AG09319 (cell line): ENCODE measurements around the gene XYLT1.
A peak's percentile ranks its signal among the peaks of the same experiment; 100 is the strongest.
"Not testable (repeated sequence)": the region's sequence is repeated elsewhere in the genome, so short reads cannot be mapped to it uniquely, and the experiment has no call there.

Source experiments
- DNase-seq: peaks from one replicate; pipeline ENCODE4 v3.0.0-alpha.2; 2010; ENCODE audit warnings: low read depth; ENCODE audit errors: extremely low read depth
- TF ChIP-seq, protein P1 (sequence below): IDR thresholded peaks from 2 replicates; pipeline ENCODE4 v1.5.1; 2011; ENCODE audit warnings: low read depth, mild to moderate bottlenecking, inconsistent platforms, low read length, moderate library complexity

XYLT1 gene

DNA sequence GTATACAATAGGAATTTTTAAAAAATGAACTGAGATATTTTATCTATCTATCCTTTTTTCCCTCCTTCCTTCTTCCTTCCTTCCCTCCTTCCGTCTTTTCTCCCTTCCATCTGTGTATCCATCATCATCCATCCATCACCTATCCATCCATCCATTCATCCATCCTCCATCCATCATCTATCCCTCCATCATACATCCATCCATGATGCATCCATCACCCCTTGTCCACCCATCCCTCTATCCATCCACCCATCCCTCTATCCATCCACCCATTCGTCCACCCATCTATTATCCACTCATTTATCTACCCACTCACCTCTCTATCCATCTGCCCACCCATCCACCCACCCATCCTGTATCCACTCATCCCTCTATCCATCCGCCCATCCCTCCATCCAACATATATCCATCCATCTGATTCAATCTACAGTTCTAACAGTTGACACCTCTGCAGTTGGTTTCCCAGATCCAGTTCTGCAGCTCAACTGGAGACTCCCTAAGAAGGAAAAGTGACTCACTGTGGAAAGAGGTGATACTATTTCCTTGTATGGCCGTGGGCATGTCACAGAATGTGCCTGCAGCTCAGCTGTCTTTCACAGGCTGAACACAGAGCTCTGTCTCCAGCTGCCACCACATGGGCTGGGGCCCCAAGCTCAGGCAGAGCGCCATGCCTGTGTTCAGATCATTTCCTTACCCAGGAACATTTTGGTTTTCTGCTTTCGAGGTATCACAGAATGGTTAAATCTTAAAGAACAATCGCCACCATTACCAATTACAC, 130.8 kb downstream of the XYLT1 start:
- no peak for DNase-seq
- TF ChIP-seq, protein P1, sequence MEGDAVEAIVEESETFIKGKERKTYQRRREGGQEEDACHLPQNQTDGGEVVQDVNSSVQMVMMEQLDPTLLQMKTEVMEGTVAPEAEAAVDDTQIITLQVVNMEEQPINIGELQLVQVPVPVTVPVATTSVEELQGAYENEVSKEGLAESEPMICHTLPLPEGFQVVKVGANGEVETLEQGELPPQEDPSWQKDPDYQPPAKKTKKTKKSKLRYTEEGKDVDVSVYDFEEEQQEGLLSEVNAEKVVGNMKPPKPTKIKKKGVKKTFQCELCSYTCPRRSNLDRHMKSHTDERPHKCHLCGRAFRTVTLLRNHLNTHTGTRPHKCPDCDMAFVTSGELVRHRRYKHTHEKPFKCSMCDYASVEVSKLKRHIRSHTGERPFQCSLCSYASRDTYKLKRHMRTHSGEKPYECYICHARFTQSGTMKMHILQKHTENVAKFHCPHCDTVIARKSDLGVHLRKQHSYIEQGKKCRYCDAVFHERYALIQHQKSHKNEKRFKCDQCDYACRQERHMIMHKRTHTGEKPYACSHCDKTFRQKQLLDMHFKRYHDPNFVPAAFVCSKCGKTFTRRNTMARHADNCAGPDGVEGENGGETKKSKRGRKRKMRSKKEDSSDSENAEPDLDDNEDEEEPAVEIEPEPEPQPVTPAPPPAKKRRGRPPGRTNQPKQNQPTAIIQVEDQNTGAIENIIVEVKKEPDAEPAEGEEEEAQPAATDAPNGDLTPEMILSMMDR: no peak

DNA sequence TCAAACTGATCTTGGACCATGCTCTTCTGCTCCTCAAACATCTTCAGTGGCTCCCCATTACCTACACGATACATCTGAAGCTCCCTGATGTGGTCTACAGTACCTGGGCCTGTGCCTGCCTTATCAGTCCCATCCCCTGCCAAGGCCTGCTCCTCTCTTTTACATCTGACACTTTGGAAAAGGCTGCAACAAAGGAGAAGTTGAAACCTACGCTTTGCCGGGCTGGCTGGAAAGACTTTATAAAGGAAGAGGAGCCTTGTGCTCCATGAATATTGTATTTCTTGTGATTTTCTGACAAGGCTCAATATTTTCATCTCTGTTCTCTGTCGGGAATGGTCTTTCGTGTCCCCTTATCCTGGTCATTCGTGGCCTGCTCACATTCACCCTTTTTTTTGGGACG, 132.5 kb downstream of the XYLT1 start:
- no peak for DNase-seq
- TF ChIP-seq, protein P1: no peak

DNA sequence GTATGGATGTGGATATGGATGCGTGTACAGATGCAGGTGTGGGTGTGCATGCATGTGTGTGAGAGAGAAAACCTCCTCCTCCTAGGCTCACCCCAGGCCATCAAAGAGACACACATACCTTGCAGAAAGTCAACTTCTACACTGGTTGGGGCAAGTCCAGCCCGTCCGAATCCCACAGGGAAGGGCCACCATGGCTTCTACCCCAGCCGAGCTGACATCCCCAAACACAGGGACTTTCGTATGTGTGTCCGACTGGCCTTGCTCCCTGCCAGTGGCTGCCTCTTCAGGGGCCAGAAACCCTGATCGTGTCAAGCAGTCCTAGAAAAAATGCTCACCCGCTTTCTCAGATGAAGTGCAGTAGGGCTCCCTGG, 134.2 kb downstream of the XYLT1 start:
- TF ChIP-seq, protein P1: no peak
- DNase-seq: no peak

DNA sequence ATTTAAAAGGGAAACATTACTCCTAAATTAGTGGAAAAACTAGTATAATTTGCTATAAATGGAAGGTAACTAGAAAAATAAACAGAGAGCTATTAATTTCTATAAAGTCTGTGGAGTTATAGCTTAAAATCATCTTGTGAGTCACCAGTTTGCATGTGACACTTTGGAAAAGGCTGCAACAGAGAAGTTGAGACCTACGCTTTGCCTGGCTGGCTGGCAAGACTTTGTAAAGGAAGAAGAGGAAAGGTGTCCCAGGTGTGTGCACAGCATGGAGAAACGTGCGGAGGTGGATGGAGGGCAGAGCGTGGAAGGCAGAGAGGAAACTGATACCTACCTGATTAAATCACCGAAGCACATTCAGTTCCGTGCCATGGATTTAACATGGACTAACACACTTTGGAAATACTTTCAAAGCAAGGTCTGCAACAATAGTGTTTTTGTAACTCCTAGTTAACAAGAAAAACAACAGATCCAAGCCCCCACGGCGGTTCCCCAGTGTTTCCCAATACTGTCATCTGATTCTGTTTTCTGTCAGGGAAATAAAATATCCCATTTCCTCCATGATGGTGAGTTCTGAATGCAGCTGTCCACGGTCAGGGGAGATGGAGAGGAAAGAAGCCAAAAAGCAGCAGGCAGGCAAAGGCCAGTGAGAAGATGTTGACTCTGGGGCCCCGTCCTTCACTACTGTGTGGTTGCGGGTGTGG, 134.8 kb downstream of the XYLT1 start:
- DNase-seq: no peak
- TF ChIP-seq, protein P1: no peak

DNA sequence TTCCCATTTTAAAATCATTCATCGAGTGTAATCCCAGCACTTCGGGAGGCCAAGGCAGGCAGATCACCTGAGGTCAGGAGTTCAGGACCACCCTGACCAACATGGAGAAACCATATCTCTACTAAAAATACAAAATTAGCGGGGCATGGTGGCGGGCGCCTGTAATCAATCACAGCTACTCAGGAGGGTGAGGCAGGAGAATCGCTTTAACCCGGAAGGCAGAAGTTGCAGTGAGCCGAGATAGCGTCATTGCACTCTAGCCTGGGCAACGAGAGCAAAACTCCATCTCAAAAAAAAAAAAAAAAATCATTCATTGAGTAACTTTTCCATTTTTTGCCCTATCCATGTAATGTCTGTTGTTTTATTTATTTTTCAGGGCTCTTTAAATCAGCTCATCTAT, 135.4 kb downstream of the XYLT1 start:
- DNase-seq: not testable (repeated sequence)

DNA sequence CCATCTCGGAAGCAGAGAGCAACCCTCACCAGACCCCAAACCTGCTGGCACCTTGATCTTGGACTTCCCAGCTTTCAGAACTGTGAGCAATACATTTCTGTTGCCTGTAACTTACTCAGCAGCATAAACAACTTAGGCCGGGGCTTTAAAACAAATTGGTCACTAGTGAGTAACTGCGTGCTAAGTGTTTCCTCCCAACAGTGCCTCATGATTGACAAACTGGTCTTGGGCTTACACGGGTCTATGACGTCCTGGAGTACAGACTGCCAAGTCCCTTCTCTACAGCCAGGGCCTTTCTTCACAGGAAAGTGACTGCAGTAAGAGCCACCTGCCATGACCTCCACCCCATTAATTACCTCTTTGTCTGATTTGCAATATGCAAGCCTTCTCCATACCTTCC, 136.7 kb downstream of the XYLT1 start:
- TF ChIP-seq, protein P1: no peak
- DNase-seq: peak; percentile 69

DNA sequence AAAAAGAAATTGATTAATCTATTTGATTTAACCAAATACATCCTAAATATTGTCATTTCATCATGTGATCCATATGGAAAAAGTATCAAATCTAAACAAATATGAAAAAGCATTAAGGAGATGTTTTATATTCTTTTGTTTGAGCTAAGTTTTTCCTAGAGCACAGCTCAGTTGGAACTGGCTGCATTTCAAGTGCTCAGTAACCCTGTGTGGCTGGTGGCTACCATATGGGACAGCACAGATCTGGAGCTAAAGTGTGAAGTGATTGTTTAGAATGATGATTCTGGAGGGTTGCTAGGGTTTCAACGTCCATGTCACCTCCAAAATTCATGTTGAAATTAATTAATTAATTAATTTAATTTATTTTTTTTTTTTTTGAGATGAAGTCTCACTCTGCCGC, 137.5 kb downstream of the XYLT1 start:
- no peak for DNase-seq
- TF ChIP-seq, protein P1: no peak
